Fibroblast of lung (primary cell): ENCODE results near the gene PCDHB12. TPM values are rescaled to one million over a fixed set of nuclear protein-coding genes. Genes with fewer than 3 reads are reported as not detected.
"Not testable (repeated sequence)": the region's sequence is repeated elsewhere in the genome, so short reads cannot be mapped to it uniquely, and the experiment has no call there.

Source experiments
- DNase-seq, 2 donors: peaks; one replicate each; pipeline versions ENCODE4 v3.0.0 to v3.0.0-alpha.2; 2010; ENCODE audit warnings: low read depth in 2 of 2
- H2AFZ ChIP-seq: 2 replicates; pipeline ENCODE4 v1.5.1; 2012; ENCODE audit warnings: low read length, control low read depth, inconsistent platforms
- H3K27ac ChIP-seq: 2 replicates; pipeline ENCODE4 v1.5.1; 2011; ENCODE audit warnings: low read length, control low read depth; ENCODE audit not compliant: insufficient read depth
- H3K27me3 ChIP-seq: 2 replicates; pipeline ENCODE4 v1.5.1; 2011; ENCODE audit warnings: mild to moderate bottlenecking, low read length; ENCODE audit not compliant: control insufficient read depth, insufficient read depth
- H3K36me3 ChIP-seq: 2 replicates; pipeline ENCODE4 v1.5.1; 2011; ENCODE audit warnings: low read length; ENCODE audit not compliant: control insufficient read depth, insufficient read depth
- H3K4me1 ChIP-seq: 2 replicates; pipeline ENCODE4 v1.5.1; 2011; ENCODE audit warnings: low read length; ENCODE audit not compliant: control insufficient read depth, insufficient read depth; ENCODE audit errors: extremely low read depth
- H3K4me2 ChIP-seq: 2 replicates; pipeline ENCODE4 v1.5.1; 2011; ENCODE audit warnings: low read length, control low read depth; ENCODE audit not compliant: insufficient read depth; ENCODE audit errors: extremely low read depth
- H3K4me3 ChIP-seq, 4 experiments: fragments of 200-600 bp in 1 of 4; sonication (generic) in 1 of 4; replicated peaks in 1 of 4; 2 replicates each; pipeline ENCODE4 v1.5.1; 2011 to 2016; ENCODE audit warnings: low read length in 4 of 4, low read depth in 3 of 4, mild to moderate bottlenecking in 3 of 4, control low read depth in 2 of 4, inconsistent platforms in 1 of 4, mixed read lengths in 1 of 4; ENCODE audit not compliant: insufficient read depth in 1 of 4; ENCODE audit errors: control extremely low read depth in 1 of 4
- H3K79me2 ChIP-seq: 2 replicates; pipeline ENCODE4 v1.5.1; 2012; ENCODE audit warnings: mild to moderate bottlenecking, low read length, inconsistent platforms; ENCODE audit not compliant: control insufficient read depth, insufficient read depth
- H3K9ac ChIP-seq: 2 replicates; pipeline ENCODE4 v1.5.1; 2011; ENCODE audit warnings: mild to moderate bottlenecking, low read length, control low read depth; ENCODE audit not compliant: insufficient read depth
- H3K9me3 ChIP-seq: 2 replicates; pipeline ENCODE4 v1.5.1; 2012; ENCODE audit warnings: low read depth, low read length; ENCODE audit not compliant: control insufficient read depth, insufficient read depth
- H4K20me1 ChIP-seq: 2 replicates; pipeline ENCODE4 v1.5.1; 2011; ENCODE audit warnings: low read length; ENCODE audit not compliant: control insufficient read depth, insufficient read depth; ENCODE audit errors: extremely low read depth
- polyA plus RNA-seq, 2 donors: library from polyadenylated mRNA; depleted of rRNA in 1 of 2; stranded (reverse) in 1 of 2; unstranded in 1 of 2; fragments of >200 nt; gene quantifications; 2 replicates each; pipeline ENCODE4 v1.2.1, GENCODE V29; 2011 to 2012; ENCODE audit warnings: missing spikeins in 1 of 2
- total RNA-seq: library from RNA; depleted of rRNA; stranded (reverse); fragments of >200 nt; gene quantifications from 2 replicates; pipeline ENCODE4 v1.2.1, GENCODE V29; 2014

PCDHB12 gene
- total and polyA plus RNA-seq, 2 donors (not counting 1 experiment from before 2014, with no cell fraction given) = 0.27 to 0.66 TPM

DNA sequence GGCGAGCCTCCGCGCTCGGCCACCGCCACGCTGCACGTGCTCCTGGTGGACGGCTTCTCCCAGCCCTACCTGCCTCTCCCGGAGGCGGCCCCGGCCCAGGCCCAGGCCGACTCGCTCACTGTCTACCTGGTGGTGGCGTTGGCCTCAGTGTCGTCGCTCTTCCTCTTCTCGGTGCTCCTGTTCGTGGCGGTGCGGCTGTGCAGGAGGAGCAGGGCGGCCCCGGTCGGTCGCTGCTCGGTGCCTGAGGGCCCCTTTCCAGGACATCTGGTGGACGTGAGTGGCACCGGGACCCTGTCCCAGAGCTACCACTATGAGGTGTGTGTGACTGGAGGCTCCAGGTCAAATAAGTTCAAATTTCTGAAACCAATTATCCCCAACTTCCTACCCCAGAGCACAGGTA is 2.3 kb downstream of the PCDHB12 start:
- H4K20me1 ChIP-seq, H3K36me3 ChIP-seq, H3K9ac ChIP-seq, DNase-seq, H3K27me3 ChIP-seq, H3K4me3 ChIP-seq, H3K27ac ChIP-seq, H3K4me2 ChIP-seq, H2AFZ ChIP-seq, H3K79me2 ChIP-seq, H3K4me1 ChIP-seq, H3K9me3 ChIP-seq: not testable (repeated sequence)

DNA sequence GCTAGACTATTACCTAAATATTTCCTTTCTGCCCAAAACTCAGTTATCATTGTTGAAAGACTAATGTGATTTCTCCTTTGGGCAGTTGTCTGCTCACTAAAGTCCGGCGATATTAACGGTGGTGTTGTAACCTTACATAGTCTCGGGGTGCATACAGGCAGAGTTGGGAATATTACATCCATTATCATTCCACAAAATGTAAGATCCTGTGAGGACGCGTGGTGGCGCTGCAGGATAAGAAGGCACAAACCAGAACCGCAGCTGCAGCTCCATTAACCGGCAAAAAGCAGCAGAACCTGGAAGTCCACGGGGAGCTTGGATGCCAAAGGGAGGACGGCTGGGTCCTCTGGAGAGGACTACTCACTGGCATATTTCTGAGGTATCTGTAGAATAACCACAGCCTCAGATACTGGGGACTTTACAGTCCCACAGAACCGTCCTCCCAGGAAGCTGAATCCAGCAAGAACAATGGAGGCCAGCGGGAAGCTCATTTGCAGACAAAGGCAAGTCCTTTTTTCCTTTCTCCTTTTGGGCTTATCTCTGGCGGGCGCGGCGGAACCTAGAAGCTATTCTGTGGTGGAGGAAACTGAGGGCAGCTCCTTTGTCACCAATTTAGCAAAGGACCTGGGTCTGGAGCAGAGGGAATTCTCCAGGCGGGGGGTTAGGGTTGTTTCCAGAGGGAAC is 5.3 kb downstream of the PCDHB12 start, which contains the start of gene PCDHB13:
Gene PCDHB13 (plus strand): TSS at position 264 of the 684 bp plus-strand sequence. CDS start 205 bp downstream, at position 469.
- H3K27ac ChIP-seq, H3K9ac ChIP-seq, H3K4me2 ChIP-seq, H4K20me1 ChIP-seq, H3K36me3 ChIP-seq, H2AFZ ChIP-seq, H3K9me3 ChIP-seq, H3K79me2 ChIP-seq, H3K4me1 ChIP-seq, H3K27me3 ChIP-seq, H3K4me3 ChIP-seq: not testable (repeated sequence)
- peak; percentile 10 to 21 for DNase-seq

DNA sequence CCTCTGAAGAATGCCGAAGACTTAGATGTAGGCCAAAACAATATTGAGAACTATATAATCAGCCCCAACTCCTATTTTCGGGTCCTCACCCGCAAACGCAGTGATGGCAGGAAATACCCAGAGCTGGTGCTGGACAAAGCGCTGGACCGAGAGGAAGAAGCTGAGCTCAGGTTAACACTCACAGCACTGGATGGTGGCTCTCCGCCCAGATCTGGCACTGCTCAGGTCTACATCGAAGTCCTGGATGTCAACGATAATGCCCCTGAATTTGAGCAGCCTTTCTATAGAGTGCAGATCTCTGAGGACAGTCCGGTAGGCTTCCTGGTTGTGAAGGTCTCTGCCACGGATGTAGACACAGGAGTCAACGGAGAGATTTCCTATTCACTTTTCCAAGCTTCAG is 6.1 kb downstream of the PCDHB12 start:
- not testable (repeated sequence) for H3K9me3 ChIP-seq, DNase-seq, H3K27ac ChIP-seq, H3K4me1 ChIP-seq, H3K4me3 ChIP-seq, H3K4me2 ChIP-seq, H2AFZ ChIP-seq, H3K79me2 ChIP-seq, H3K27me3 ChIP-seq, H4K20me1 ChIP-seq, H3K9ac ChIP-seq, H3K36me3 ChIP-seq

DNA sequence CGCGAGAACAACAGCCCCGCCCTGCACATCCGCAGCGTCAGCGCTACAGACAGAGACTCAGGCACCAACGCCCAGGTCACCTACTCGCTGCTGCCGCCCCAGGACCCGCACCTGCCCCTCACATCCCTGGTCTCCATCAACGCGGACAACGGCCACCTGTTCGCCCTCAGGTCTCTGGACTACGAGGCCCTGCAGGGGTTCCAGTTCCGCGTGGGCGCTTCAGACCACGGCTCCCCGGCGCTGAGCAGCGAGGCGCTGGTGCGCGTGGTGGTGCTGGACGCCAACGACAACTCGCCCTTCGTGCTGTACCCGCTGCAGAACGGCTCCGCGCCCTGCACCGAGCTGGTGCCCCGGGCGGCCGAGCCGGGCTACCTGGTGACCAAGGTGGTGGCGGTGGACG is 7.0 kb downstream of the PCDHB12 start:
- H3K36me3 ChIP-seq, H3K9me3 ChIP-seq, H4K20me1 ChIP-seq, DNase-seq, H3K4me3 ChIP-seq, H3K9ac ChIP-seq, H2AFZ ChIP-seq, H3K27me3 ChIP-seq, H3K27ac ChIP-seq, H3K79me2 ChIP-seq, H3K4me1 ChIP-seq, H3K4me2 ChIP-seq: not testable (repeated sequence)

DNA sequence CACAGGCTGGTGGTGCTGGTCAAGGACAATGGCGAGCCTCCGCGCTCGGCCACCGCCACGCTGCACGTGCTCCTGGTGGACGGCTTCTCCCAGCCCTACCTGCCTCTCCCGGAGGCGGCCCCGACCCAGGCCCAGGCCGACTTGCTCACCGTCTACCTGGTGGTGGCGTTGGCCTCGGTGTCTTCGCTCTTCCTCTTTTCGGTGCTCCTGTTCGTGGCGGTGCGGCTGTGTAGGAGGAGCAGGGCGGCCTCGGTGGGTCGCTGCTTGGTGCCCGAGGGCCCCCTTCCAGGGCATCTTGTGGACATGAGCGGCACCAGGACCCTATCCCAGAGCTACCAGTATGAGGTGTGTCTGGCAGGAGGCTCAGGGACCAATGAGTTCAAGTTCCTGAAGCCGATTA is 7.5 kb downstream of the PCDHB12 start:
- H3K4me2 ChIP-seq, H3K4me3 ChIP-seq, H3K36me3 ChIP-seq, H4K20me1 ChIP-seq, H2AFZ ChIP-seq, H3K79me2 ChIP-seq, H3K9me3 ChIP-seq, H3K4me1 ChIP-seq, H3K9ac ChIP-seq, H3K27me3 ChIP-seq, DNase-seq, H3K27ac ChIP-seq: not testable (repeated sequence)
